ENCODE measurements around the gene FGG.

DNA sequence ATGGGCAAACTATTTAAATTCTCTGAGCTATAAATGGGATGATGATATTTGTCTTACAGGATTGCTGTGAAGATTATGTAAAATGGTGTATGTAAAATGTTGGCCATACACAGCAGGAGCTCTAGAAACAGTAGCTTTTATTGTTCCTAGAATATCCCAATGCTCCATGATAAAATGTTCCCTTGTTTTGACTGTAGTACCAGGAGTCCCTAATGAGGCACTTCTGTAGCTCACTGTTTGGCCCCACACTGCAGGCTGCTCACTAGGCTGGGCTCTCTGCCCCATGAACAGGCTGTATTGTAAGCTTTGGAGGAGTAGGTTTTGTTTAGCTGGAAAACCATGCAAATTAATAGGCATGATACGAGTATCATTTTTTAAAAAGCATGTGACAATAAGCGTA, 18.6 kb downstream of the FGG start:
- TF ChIP-seq, protein P1, sequence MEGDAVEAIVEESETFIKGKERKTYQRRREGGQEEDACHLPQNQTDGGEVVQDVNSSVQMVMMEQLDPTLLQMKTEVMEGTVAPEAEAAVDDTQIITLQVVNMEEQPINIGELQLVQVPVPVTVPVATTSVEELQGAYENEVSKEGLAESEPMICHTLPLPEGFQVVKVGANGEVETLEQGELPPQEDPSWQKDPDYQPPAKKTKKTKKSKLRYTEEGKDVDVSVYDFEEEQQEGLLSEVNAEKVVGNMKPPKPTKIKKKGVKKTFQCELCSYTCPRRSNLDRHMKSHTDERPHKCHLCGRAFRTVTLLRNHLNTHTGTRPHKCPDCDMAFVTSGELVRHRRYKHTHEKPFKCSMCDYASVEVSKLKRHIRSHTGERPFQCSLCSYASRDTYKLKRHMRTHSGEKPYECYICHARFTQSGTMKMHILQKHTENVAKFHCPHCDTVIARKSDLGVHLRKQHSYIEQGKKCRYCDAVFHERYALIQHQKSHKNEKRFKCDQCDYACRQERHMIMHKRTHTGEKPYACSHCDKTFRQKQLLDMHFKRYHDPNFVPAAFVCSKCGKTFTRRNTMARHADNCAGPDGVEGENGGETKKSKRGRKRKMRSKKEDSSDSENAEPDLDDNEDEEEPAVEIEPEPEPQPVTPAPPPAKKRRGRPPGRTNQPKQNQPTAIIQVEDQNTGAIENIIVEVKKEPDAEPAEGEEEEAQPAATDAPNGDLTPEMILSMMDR (IDR thresholded peaks at IDR 0.05): no peak
- TF ChIP-seq POLR2A (IDR thresholded peaks at IDR 0.05): no peak

Data from right lobe of liver (tissue), 4 donors.